HG02840 (cell line): Measurements from ENCODE around the gene GRIPAP1.
"Not testable (repeated sequence)": the region's sequence is repeated elsewhere in the genome, so short reads cannot be mapped to it uniquely, and the experiment has no call there.

Experiments
- ATAC-seq: cut with Tn5 transposase; IDR thresholded peaks from one replicate; pipeline ENCODE4 v1.9.1; 2021; ENCODE audit warnings: mild to moderate bottlenecking, moderate library complexity, moderate number of reproducible peaks; ENCODE audit not compliant: unreplicated experiment, low FRiP score

GRIPAP1 gene

GRCh38 chrX:48997455-48997854 is 4.6 kb downstream of the GRIPAP1 start:
- ATAC-seq = no peak

DNA sequence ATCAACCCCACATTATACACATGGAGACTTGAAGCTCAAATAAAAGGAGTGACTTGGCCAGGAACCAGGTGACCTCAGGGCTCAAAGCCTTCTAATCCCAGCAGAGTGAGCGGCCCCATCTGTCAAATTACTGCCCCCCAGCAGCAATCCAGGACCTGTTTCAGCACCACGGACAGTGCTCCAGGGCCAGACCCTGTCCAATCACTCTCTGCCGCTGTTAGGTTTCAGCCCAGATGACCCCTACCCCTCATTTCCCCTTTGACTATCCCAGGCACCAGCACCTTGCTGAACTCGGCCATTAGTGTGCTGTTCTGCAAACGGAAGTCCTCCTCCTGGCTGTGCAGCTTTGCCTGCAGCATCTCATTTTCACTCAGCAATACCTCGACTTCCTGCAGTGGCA is 5.1 kb downstream of the GRIPAP1 start:
- ATAC-seq = no peak

DNA sequence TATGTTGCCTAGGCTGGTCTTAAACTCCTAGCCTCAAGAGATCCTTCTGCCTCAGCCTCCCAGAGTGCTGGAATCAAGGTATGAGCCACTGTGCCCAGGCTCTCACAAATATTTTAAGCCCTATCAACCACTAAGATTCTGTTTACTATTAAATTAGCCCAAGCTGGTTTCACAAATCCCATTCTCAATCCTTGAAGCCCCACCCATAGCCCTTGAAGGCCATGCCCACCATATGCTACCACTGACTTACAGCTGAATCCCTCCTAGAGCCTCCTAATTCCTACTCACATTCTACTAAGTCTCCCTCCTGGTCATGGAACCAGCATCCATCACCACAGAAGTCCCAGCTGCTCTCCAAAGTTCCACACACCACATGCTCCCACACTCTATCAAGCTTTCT is 9.7 kb downstream of the GRIPAP1 start:
- ATAC-seq = no peak

- no peak for ATAC-seq
Measured at GRCh38 chrX:48989483-48989882, 12.6 kb downstream of the GRIPAP1 start.

DNA sequence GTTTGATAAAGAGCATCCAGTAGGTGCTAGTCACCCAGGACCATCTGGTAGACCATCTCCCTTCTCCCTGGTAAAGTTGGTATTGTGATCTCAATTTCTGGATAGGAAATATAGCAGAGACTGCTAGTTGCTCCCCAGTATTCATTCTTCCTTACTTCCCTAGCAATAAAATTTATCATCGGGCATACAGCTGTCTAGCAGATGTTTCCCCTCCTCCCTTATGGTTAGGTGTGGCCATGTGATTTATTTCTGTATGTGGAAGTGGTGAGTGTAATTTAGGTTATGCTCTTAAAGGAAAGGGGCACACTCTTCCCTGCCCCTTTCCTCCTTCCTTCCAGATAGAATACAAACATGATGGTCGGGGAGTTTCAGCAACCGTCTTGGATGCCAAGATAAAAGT is 18.2 kb downstream of the GRIPAP1 start:
- ATAC-seq = no peak

DNA sequence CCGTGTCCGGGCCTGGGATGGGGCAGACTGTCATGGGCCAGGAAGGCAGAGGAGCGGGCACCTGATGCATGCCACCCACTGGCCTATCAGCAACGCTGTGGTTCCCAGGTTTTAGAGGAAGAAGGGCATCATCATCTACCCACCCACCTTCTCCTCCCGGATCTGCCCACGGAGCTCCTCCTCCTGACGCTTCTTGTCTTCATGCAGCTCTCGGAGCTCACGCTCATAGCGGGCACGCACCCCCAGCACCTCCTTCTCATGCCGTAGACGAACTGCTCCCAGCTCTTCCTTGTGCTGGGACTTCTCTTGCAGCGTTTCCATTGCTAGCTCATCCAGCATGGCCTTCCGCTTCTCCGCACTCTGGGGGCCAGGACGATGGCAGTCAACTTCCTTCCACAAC is 19.0 kb downstream of the GRIPAP1 start:
- ATAC-seq = no peak

DNA sequence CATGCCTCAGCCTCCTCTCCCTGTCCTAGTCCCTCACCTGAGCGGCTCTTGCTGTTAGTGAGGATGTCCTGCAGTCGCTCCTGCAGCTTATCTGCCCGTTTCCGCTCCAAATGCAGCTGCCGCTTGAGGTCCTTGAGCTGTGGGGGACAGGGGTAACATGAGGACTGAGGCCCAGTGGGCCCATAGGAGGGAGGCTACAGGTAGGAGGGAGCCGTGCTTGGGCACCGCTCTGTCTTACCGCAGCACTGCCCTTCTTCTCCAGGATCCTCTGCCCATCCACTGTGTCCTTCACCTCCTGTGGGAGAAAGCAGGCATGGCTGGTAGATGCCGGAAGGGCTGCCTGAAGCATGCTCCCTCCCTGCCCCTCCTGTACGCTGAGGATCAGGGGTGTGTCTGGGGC is 20.9 kb downstream of the GRIPAP1 start:
- no peak for ATAC-seq

DNA sequence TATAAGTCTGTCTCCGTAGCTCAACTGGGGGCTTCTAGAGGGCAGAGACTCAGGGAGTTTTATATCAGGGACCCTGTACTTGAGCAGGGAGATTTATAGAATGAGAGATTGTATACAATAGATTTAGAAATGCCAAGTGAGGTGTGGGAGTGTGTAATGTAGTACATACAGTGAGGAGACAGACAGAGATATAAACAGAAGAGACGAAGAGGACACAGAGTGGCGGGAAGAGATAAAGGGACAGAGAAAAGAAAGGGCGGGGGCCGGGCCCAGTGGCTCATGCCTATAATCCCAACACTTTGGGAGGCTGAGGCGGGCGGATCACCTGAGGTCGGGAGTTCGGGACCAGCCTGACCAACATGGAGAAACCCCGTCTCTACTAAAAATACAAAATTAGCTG is 21.7 kb downstream of the GRIPAP1 start:
- not testable (repeated sequence) for ATAC-seq

- no peak for ATAC-seq
Measured at GRCh38 chrX:48978226-48978625, 23.8 kb downstream of the GRIPAP1 start.

DNA sequence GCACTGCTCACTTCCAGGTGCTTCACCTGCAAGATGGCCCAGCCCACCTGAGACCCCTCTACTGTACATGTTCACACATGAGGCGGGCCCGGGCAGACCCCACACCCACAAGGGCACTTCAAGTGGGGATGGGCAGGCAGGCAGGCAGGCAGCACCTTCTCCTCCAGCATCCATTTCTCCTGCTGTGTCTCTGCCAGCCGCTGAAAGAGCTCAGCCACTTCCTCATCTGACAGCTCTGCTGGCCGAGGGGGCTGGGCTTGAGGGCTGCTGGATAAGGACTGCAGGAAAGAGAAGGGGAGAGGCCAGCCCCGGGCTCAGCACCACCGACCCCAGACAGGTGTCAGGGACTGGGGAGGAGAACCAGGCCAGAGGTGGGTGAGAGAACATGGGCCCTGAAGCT is 26.0 kb downstream of the GRIPAP1 start:
- ATAC-seq = no peak

DNA sequence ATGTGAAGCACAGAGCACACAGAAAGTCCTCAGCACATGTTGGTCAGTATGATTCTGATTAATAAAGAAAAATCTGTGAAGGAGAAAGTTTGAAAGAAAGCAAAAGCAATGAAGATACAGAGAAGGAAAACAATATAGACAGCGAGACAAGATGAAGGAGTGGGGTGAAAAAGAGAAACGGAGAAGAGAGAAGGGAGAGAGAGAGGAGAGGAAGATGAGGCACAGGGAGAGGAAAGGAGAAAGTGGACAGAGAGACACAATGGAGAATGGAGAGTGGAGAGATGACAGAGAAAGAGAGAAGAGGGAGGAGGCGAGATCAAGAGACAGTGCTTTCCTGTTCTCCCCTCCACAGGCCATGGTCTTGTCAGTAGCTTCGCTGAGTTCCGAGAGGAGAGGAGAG is 26.5 kb downstream of the GRIPAP1 start:
- no peak for ATAC-seq

GRCh38 chrX:48975041-48975440 is 27.0 kb downstream of the GRIPAP1 start:
- ATAC-seq = no peak

DNA sequence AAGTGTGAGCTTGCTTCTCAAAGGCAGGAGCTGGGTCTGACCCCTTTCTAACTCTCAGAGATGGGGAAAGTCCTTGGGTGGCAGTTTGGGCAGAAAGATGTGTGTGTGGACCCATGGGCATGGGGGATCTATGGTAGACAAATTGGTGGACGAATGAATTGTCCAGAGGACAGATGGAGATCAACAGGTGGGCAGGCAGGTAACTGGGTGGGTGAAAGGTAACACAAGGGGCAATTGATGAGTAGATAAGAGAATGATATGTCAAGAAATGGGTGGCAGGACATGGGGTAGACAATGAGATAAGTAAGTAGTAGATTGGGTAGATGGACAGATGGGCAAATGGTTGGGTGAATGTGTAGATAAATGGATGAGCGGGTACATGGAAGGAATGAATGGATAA is 27.5 kb downstream of the GRIPAP1 start:
- no peak for ATAC-seq

- ATAC-seq = no peak
Measured at GRCh38 chrX:48974033-48974432, 28.0 kb downstream of the GRIPAP1 start.

GRCh38 chrX:48972220-48973164 is 29.6 kb downstream of the GRIPAP1 start:
- ATAC-seq = no peak

DNA sequence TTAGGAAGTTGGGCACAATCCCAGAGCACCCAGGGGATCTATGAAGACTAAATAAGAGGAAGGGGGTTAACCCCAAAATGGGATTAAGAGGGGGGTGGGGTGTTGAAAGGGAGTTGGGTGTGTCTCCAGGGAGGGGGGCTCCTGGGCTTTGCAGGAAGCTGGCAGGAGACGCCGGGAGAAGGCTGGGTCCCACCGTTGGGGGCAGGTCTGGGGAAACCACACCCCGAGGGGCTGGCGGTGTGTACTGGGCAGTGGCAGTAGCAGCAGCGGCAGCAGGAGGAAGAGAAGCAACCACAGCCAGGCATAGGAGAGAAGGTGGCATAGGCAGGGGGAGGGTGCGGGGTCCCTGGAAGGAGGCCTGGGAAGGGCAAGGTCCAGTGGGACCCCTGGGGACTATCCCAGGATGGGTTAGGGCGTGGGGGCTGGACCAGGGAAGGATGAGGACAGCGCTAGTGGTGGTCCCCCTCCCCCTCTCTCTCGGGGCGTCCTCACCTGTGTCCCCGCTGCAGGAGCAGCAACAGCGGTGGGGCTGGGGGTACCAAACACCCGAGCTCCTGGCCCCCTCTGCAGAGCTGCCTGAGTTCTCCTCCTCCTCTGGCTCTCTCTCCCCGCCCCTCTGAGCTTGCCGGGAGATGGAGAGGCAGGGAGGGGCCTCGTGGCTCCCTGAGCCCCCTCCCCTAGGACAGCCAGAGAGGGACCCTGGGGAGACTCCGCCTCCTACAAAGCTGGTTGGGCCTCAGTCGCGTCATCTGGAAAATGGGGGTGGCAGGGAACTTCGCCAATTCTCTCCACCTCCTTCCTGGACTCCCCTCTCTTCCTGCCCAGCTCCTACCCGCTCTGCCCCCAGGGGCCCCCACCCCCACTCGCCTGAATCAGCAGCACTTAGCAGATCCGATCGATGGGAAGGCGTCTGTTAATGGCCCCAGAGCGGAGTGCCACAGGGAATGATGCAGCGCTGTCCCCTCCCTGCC is 30.5 kb downstream of the GRIPAP1 start, which contains the start of gene KCND1:
TSS of gene KCND1 (minus strand) at position 596 of the 971 bp plus-strand sequence. CDS start 1,573 bp downstream, outside the sequence.
- no peak for ATAC-seq

DNA sequence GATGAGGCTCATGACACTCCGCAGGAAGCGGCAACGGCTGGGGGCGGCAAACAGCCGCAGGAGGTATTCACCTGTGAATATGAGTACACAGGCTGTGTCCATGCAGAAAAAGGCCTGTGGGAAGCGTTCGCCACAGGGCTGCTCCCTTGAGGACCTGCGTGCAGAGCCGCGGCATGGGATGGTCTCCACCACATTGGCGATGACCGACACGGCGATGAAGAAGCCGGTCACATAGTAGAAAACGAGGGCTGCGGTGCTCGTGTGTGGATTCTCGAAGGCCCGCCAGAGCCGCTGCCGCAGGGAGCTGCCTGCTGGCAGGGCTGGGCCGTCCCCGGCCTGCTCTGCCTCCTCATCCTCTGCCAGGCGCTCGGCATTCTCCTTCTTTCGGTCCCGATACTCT is 32.6 kb downstream of the GRIPAP1 start:
- no peak for ATAC-seq

- ATAC-seq = no peak
Measured at GRCh38 chrX:48968377-48968776, 33.7 kb downstream of the GRIPAP1 start.

- ATAC-seq = no peak
Measured at GRCh38 chrX:48966796-48967579, 35.1 kb downstream of the GRIPAP1 start.

DNA sequence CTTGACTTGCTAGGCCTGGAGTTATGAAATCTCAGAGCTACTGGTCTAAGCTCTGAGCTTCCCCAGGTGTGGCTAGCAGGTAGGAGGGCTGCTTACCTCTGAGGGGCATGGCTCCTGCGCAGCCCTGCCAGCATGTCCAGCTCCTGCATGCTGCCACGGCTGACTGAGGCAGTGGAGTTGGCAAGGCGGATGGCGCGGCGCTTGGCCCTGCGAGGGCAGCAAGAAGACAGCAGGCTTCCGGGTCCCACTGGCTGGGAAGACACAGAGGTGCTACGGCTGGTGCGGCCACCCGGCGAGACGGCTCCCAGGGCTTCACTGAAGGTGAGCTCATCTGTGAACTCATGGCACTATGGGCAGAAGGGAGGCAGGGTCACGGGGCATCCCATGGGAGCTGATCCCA is 36.1 kb downstream of the GRIPAP1 start:
- no peak for ATAC-seq
